ENCODE results near the gene MYL5.

DNA sequence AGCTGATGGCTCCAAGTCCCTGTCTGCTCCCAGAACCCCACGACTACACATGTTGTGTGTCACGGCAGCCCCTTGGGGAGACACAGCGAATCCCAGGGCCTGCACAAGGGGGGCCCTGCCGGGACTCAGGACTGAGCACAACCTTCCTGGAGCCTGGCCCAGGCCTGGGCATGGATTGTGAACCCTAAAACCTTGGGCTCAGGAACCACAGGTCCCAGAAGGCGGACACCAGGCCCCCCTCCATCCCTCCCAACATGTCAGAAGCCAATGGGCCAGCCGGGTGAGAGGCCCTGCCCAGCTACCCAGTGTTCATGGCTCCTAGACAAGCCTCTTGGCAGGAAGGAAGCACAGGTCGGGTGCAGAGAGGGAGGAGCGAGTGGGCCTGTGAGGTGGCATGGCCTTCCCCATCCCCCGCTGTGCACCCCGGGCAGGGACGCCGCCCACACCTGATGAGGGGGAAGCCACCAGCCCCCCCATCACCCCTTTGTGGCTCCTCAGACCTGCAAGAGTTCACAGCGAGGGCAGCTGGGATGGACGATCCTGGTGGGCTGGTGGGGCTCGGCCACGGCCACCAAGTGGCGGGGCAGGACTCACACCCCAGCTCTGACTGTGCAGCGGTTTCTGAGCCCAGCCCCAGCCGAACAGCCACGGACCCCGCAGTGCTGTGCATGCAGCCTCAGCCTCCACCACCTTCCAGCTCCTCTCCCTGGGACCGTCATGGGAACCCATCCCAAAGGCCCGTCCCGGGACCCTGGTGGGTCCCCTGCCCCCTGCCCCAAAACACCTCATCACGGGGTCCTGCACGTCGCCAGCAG lies 45.3 kb upstream of the MYL5 start:
- TF ChIP-seq, protein P1, sequence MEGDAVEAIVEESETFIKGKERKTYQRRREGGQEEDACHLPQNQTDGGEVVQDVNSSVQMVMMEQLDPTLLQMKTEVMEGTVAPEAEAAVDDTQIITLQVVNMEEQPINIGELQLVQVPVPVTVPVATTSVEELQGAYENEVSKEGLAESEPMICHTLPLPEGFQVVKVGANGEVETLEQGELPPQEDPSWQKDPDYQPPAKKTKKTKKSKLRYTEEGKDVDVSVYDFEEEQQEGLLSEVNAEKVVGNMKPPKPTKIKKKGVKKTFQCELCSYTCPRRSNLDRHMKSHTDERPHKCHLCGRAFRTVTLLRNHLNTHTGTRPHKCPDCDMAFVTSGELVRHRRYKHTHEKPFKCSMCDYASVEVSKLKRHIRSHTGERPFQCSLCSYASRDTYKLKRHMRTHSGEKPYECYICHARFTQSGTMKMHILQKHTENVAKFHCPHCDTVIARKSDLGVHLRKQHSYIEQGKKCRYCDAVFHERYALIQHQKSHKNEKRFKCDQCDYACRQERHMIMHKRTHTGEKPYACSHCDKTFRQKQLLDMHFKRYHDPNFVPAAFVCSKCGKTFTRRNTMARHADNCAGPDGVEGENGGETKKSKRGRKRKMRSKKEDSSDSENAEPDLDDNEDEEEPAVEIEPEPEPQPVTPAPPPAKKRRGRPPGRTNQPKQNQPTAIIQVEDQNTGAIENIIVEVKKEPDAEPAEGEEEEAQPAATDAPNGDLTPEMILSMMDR (IDR thresholded peaks at IDR 0.05) = no peak
- TF ChIP-seq POLR2A (IDR thresholded peaks at IDR 0.05) = no peak
